H1 (cell line): Measurements from ENCODE around the gene UAP1. TPM values are rescaled to one million over a fixed set of nuclear protein-coding genes. Genes with fewer than 3 reads are reported as not detected.

Source experiments
- CHD2 ChIP-seq: IDR thresholded peaks from 2 replicates; pipeline ENCODE4 v1.6.1; 2012; ENCODE audit warnings: low read length, improper control_type of control experiment
- FOSL1 ChIP-seq: IDR thresholded peaks from 2 replicates; pipeline ENCODE4 v1.6.1; 2011; ENCODE audit warnings: mild to moderate bottlenecking, low read depth, low read length, moderate library complexity; ENCODE audit not compliant: insufficient read depth
- JUN ChIP-seq: IDR thresholded peaks from 2 replicates; pipeline ENCODE4 v1.6.1; 2011; ENCODE audit warnings: low read depth, mild to moderate bottlenecking, improper control_type of control experiment, low read length
- KDM4A ChIP-seq: IDR thresholded peaks from one replicate; pipeline ENCODE4 v1.7.1; 2012; ENCODE audit warnings: low read depth, mild to moderate bottlenecking, moderate library complexity, low read length, inconsistent platforms; ENCODE audit not compliant: severe bottlenecking
- MAFK ChIP-seq: IDR thresholded peaks from 2 replicates; pipeline ENCODE4 v1.6.1; 2012; ENCODE audit warnings: low read depth, mild to moderate bottlenecking, improper control_type of control experiment, low read length
- RXRA ChIP-seq: IDR thresholded peaks from 2 replicates; pipeline ENCODE4 v1.6.1; 2011; ENCODE audit warnings: low read depth, mild to moderate bottlenecking, low read length, moderate library complexity; ENCODE audit not compliant: insufficient read depth
- SP4 ChIP-seq: IDR thresholded peaks from 2 replicates; pipeline ENCODE4 v1.6.1; 2012; ENCODE audit warnings: low read length, inconsistent platforms
- polyA plus RNA-seq, 7 experiments: library from polyadenylated mRNA; depleted of rRNA in 3 of 7; stranded (reverse) in 5 of 7; unstranded in 2 of 7; fragments of >200 nt in 5 of 7; fragments of 200-250 nt in 2 of 7; gene quantifications; 1 replicate in 5 of 7; 2 replicates in 1 of 7; 4 replicates in 1 of 7; pipeline versions ENCODE4 v1.2.1 to v1.2.3, GENCODE V29; 2011 to 2013; ENCODE audit warnings: missing spikeins in 2 of 7, mixed read lengths in 2 of 7
- total RNA-seq: library from RNA; stranded (reverse); fragmentation: NEBNext Ultra II Directional; extraction: Animal tissue kit (Norgen Biotek cat#: 25700); gene quantifications from 2 replicates; pipeline ENCODE4 v1.2.1, GENCODE V29; 2021
- TF ChIP-seq, protein P1 (sequence below): fragments of 300-600 bp; sonication (generic); IDR thresholded peaks from 2 replicates; pipeline ENCODE4 v1.7.1; 2012; ENCODE audit warnings: low read length, moderate library complexity, mild to moderate bottlenecking, inconsistent platforms; ENCODE audit not compliant: insufficient replicate concordance
- TF ChIP-seq, protein P2 (sequence below): IDR thresholded peaks from 2 replicates; pipeline ENCODE4 v1.6.1; 2011; ENCODE audit warnings: low read length, improper control_type of control experiment

The UAP1 gene
- total and polyA plus RNA-seq, 2 of the 8 experiments (the other 6 are each of a cell fraction or from before 2014, with no cell fraction given): 9.4 to 32.9 TPM

DNA sequence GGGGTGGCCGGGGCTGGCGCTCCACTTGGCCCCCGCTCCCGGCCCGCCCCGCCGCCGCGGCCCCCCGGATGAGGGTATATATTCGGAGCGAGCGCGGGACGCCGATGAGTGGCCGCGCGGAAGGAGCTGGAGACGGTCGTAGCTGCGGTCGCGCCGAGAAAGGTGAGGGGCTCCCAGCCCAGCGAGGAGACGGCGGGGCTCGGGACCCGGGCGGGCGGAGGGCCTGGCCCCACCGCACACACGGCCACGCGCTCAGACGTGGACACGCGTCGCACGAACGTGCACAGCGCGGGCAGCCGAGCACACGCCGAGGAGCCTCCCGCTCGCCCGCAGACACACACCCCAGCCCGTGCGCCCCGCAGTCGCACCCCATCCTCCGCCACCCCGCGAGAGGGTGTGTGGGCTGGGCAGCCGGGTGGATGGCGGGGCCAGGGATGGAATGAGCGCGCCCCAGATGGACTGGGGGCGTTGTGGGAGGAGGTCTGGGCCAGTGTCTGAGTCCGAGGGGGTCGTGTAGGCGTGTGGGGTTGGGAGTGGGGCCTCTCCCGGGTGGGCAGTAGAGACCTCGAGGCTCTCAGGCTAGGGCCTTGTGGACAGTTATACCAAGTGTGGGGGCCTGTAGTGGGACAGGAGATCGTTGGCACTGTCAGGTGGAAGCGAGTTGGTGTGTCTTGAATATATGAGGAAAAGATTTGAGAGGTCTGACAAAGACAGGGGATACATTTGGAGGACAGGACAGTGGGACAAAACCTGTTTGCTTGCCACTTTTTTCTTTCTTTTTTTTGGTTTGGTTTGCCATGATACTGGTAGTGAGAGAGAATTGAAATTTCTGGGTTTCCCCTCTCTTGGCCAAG is at the start of gene UAP1 (continued):
- TF ChIP-seq, protein P1, sequence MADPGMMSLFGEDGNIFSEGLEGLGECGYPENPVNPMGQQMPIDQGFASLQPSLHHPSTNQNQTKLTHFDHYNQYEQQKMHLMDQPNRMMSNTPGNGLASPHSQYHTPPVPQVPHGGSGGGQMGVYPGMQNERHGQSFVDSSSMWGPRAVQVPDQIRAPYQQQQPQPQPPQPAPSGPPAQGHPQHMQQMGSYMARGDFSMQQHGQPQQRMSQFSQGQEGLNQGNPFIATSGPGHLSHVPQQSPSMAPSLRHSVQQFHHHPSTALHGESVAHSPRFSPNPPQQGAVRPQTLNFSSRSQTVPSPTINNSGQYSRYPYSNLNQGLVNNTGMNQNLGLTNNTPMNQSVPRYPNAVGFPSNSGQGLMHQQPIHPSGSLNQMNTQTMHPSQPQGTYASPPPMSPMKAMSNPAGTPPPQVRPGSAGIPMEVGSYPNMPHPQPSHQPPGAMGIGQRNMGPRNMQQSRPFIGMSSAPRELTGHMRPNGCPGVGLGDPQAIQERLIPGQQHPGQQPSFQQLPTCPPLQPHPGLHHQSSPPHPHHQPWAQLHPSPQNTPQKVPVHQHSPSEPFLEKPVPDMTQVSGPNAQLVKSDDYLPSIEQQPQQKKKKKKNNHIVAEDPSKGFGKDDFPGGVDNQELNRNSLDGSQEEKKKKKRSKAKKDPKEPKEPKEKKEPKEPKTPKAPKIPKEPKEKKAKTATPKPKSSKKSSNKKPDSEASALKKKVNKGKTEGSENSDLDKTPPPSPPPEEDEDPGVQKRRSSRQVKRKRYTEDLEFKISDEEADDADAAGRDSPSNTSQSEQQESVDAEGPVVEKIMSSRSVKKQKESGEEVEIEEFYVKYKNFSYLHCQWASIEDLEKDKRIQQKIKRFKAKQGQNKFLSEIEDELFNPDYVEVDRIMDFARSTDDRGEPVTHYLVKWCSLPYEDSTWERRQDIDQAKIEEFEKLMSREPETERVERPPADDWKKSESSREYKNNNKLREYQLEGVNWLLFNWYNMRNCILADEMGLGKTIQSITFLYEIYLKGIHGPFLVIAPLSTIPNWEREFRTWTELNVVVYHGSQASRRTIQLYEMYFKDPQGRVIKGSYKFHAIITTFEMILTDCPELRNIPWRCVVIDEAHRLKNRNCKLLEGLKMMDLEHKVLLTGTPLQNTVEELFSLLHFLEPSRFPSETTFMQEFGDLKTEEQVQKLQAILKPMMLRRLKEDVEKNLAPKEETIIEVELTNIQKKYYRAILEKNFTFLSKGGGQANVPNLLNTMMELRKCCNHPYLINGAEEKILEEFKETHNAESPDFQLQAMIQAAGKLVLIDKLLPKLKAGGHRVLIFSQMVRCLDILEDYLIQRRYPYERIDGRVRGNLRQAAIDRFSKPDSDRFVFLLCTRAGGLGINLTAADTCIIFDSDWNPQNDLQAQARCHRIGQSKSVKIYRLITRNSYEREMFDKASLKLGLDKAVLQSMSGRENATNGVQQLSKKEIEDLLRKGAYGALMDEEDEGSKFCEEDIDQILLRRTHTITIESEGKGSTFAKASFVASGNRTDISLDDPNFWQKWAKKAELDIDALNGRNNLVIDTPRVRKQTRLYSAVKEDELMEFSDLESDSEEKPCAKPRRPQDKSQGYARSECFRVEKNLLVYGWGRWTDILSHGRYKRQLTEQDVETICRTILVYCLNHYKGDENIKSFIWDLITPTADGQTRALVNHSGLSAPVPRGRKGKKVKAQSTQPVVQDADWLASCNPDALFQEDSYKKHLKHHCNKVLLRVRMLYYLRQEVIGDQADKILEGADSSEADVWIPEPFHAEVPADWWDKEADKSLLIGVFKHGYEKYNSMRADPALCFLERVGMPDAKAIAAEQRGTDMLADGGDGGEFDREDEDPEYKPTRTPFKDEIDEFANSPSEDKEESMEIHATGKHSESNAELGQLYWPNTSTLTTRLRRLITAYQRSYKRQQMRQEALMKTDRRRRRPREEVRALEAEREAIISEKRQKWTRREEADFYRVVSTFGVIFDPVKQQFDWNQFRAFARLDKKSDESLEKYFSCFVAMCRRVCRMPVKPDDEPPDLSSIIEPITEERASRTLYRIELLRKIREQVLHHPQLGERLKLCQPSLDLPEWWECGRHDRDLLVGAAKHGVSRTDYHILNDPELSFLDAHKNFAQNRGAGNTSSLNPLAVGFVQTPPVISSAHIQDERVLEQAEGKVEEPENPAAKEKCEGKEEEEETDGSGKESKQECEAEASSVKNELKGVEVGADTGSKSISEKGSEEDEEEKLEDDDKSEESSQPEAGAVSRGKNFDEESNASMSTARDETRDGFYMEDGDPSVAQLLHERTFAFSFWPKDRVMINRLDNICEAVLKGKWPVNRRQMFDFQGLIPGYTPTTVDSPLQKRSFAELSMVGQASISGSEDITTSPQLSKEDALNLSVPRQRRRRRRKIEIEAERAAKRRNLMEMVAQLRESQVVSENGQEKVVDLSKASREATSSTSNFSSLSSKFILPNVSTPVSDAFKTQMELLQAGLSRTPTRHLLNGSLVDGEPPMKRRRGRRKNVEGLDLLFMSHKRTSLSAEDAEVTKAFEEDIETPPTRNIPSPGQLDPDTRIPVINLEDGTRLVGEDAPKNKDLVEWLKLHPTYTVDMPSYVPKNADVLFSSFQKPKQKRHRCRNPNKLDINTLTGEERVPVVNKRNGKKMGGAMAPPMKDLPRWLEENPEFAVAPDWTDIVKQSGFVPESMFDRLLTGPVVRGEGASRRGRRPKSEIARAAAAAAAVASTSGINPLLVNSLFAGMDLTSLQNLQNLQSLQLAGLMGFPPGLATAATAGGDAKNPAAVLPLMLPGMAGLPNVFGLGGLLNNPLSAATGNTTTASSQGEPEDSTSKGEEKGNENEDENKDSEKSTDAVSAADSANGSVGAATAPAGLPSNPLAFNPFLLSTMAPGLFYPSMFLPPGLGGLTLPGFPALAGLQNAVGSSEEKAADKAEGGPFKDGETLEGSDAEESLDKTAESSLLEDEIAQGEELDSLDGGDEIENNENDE: no peak
- no peak for TF ChIP-seq MAFK
- no peak for TF ChIP-seq RXRA
- TF ChIP-seq, protein P2, sequence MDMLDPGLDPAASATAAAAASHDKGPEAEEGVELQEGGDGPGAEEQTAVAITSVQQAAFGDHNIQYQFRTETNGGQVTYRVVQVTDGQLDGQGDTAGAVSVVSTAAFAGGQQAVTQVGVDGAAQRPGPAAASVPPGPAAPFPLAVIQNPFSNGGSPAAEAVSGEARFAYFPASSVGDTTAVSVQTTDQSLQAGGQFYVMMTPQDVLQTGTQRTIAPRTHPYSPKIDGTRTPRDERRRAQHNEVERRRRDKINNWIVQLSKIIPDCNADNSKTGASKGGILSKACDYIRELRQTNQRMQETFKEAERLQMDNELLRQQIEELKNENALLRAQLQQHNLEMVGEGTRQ: no peak
- TF ChIP-seq CHD2: no peak
- TF ChIP-seq SP4: no peak
- peak; percentile 85 for TF ChIP-seq KDM4A
- TF ChIP-seq JUN: no peak
- TF ChIP-seq FOSL1: no peak
